Stimulated activated naive CD8-positive, alpha-beta T cell treated with anti-CD3 and anti-CD28 coated beads, Interleukin-15, Interleukin-2, amounts not matched to agents 100 ng/mL and 50 ng/mL, for 24 hours (primary cell): ENCODE results near the gene FBXO31.
A peak's percentile ranks its signal among the peaks of the same experiment; 100 is the strongest.
"Not testable (repeated sequence)": the region's sequence is repeated elsewhere in the genome, so short reads cannot be mapped to it uniquely, and the experiment has no call there.

Experiments used
- H3K27ac Mint-ChIP-seq: one replicate; pipeline ENCODE4 v1.8.0; 2021; ENCODE audit warnings: mild to moderate bottlenecking, mixed read lengths
- H3K27me3 Mint-ChIP-seq: one replicate; pipeline ENCODE4 v1.8.0; 2021; ENCODE audit warnings: mixed read lengths
- H3K36me3 Mint-ChIP-seq: one replicate; pipeline ENCODE4 v1.8.0; 2021; ENCODE audit warnings: low read depth, mixed read lengths
- H3K4me1 Mint-ChIP-seq: one replicate; pipeline ENCODE4 v1.8.0; 2021; ENCODE audit warnings: low read depth, mixed read lengths
- H3K4me3 Mint-ChIP-seq: one replicate; pipeline ENCODE4 v1.8.0; 2021; ENCODE audit warnings: mild to moderate bottlenecking, mixed read lengths
- H3K9me3 Mint-ChIP-seq: one replicate; pipeline ENCODE4 v1.8.0; 2021; ENCODE audit warnings: mixed read lengths

Gene FBXO31

DNA sequence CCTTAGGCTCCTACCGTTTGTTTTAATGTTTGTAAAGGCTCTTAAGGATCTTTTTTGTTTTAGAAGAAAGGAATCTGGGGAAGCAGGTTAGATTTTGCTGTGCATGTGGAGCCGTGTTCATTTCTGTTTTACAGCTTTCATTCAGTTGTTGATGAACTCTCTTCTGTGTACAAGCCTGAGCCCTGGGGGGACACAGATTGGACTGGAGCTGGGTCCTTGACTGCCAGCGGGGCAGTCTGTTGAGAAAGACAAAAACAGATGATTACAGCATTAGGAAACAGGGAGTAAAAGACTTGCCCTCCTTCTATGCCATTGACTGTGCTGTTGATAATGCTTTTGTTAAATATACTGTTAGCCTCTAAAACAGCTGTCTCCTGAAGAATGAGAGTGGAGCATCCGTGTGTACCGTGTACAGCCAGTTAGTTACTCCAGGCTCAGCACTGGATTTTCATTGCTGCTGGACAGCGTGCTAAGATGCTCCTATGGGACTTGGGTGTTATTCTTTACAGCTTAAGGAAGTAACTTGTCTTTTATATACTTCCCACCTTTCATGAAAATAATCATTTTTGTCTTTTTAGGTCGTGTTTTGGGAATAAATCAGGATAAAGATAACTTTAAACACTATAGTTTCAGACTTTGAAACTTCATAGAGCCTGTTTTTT is 11.7 kb upstream of the FBXO31 start:
- H3K27me3 Mint-ChIP-seq: no peaks in the 10 kb centered on the region
- peaks cover 30% of the 10 kb centered on the region for H3K36me3 Mint-ChIP-seq
- H3K4me3 Mint-ChIP-seq: no peak overlapping the region
- no peaks in the 10 kb centered on the region for H3K9me3 Mint-ChIP-seq
- peak overlapping the region; percentile 26 for H3K27ac Mint-ChIP-seq
- H3K4me1 Mint-ChIP-seq: peaks cover 50% of the 10 kb centered on the region

DNA sequence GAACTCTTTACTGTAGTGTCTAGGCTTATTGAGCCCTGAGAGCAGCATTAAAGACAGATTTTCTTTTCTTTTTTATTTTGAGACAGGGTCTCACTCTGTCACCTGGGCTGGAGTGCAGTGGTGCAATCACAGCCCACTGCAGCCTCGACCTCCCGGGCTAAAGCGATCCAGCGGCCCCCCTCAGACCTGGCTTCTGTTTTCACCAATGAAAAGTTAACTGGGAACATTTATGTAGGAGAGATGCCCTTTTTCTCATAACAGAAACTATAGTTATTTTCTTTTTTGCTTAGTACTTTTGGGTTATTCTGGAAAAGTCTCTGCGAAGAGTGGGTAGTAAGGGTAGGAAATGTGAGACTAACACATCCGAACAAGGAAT is 10.1 kb upstream of the FBXO31 start:
- H3K27me3 Mint-ChIP-seq: no peaks in the 10 kb centered on the region
- peaks cover 23% of the 10 kb centered on the region for H3K36me3 Mint-ChIP-seq
- peak overlapping the region; percentile 87 for H3K27ac Mint-ChIP-seq
- H3K4me3 Mint-ChIP-seq: peak overlapping the region; percentile 94
- H3K9me3 Mint-ChIP-seq: no peaks in the 10 kb centered on the region
- peaks cover 54% of the 10 kb centered on the region for H3K4me1 Mint-ChIP-seq

DNA sequence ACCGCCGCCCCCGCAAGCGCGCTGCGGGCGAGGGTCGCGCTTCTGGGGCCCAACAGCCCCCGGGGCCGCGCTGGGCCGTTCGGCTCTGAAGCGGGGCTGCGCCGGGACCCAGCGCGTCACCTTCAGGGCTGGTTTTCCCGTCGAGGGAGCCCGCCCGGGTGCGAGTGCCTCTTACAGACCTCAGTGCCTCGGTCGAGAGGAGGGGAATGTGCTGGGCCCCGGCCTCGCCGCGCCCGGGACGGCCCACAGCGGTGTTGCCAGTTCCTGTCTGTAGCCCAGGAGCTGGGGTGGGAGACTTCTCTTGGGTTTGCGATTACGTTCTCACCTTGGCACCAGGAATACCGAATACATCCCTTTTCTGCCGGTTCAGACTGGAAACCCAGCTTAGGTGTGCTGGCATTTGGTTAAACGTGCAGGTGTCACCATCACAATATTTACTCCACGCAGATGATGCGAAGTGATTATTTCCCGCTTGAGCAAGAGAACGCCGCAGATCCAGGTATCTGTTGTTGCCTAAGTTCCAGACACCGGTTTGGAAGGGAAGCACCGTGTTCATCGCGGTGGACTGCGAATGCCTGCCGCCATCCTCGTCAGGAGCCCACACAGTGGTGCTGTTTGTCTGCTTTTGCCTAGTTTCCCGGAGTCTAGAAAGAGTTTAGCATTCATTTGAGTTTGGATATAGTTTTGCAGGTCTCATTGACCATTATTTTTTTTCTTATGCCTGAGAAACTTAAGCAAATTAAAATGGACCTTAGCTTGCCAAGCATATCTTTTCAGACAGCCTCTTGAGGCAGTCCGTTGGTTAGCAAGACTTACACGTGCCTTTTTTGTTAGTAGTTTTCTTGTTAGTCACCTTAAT is 9.5 kb upstream of the FBXO31 start:
- peaks cover 56% of the 10 kb centered on the region for H3K4me1 Mint-ChIP-seq

DNA sequence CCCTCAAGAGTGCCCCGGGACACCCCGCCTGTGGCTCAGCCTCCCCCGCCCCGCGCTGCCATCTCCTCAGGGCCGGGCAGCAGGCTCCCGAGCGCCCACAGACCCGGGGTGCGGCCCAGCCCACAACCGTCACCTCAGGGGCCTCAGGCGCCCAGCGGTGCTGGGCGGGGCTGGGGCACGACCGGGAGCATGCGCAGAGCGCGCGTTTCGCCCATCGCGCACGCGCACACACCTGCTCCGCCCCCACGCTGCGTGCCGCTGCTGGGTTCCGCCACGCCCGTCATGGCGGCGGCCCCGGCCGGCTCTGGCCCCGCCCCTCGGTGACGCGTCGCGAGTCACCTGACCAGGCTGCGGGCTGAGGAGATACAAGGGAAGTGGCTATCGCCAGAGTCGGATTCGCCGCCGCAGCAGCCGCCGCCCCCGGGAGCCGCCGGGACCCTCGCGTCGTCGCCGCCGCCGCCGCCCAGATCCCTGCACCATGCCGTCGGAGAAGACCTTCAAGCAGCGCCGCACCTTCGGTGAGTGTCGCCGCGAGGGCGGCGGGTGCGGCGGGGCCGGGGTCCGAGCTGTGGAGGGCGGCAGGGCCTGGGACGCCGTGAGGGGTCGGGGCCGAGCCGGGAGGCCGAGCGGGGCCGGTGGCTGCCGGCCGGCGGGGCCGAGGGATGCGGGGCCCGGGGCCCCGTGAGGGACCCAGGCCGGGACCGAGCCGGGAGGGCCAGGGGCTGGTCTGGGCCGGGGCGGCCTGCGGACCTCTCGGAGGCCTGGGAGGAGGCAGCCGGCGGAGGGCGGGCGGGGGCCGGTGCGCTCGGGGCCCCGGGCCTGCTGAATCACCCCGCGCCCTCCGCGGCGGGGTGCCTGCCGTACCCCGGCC is 8.6 kb upstream of the FBXO31 start, which contains the start of gene MAP1LC3B:
MAP1LC3B (plus strand) TSS at position 387 of the 871 bp plus-strand sequence; CDS start at position 479, 92 bp downstream.
- Mint-ChIP-seq H3K9me3 (no peaks in the 10 kb centered on the region), H3K27me3 (no peaks in the 10 kb centered on the region), H3K4me3 (peak within 1 kb of the TSS; percentile 94), H3K4me1 (peaks cover 64% of the 10 kb centered on the region), H3K36me3 (peaks cover 19% of the 10 kb centered on the region), H3K27ac (peak within 1 kb of the TSS; percentile 94)

More for the DNA sequence above, 9.5 kb upstream of the FBXO31 start:
- H3K36me3 Mint-ChIP-seq: peaks cover 23% of the 10 kb centered on the region
- peak overlapping the region; percentile 87 for H3K27ac Mint-ChIP-seq
- peak overlapping the region; percentile 94 for H3K4me3 Mint-ChIP-seq
- H3K27me3 Mint-ChIP-seq: no peaks in the 10 kb centered on the region
- no peaks in the 10 kb centered on the region for H3K9me3 Mint-ChIP-seq

DNA sequence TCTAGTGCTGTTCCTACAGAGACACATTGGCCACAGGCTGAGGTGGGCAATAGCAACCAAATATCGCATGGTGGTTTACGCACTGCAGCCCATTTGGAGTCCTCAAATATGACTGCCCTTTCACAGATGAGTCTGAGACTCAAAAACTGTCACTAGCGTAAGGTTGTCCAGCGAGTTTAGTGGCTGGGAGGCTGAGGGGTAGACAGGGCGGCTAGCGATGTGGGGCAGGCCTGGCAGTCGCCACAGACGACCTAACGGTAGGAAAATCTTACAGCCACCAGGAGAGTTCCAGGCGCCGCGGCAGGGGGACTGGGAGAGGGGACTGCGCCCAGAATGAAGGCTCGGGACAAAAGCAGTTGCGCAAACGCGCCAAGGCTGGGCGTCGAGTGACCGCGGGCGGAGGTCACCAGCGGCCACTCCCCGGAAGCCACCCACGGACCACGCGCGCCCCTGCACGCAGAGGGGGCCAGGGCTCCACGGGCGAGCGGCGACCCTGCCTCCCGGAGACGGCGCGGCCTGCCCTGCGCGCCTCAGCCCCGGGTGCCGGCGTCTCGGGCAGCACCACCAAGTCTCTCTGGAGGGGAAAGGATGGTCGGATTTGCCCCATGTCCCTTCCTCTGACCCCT is 7.9 kb upstream of the FBXO31 start:
- Mint-ChIP-seq H3K27ac (peak overlapping the region; percentile 94), H3K4me3 (peak overlapping the region; percentile 84), H3K27me3 (no peaks in the 10 kb centered on the region), H3K36me3 (peaks cover 14% of the 10 kb centered on the region), H3K4me1 (peaks cover 65% of the 10 kb centered on the region), H3K9me3 (no peaks in the 10 kb centered on the region)

DNA sequence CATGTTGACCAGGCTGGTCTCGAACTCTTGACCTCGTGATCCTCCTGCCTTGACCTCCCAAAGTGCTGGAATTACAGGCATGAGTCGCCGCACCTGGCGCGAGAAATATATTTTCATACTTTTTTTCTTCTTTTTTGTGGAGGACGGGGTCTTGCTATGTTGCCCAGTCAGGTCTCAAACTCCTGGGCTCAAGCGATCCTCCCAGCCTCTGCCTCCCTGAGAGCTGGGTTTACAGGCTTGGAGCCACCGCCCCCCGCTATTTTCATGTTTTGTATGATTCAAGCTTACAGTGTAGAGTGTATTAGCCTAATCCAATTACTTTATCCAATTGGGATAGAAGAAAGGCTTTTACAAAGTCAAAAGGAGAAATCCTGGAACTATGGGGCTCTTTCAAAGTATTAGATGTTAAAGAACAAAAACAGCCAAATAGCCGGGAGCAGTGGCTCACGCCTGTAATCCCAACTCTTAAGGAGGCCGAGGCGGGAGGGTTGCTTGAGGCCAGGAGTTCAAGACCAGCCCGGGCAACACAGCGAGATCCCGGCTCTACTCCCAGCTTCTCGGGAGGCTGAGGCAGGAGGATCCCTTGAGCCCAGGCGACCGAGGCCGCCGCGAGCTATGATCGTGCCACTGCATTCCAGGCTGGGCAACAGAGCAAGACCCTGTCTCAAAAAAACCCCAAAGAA is 7.2 kb upstream of the FBXO31 start:
- peaks cover 68% of the 10 kb centered on the region for H3K4me1 Mint-ChIP-seq
- H3K36me3 Mint-ChIP-seq: peaks cover 12% of the 10 kb centered on the region
- H3K27ac Mint-ChIP-seq: peak overlapping the region; percentile 94
- peak overlapping the region; percentile 84 for H3K4me3 Mint-ChIP-seq
- no peaks in the 10 kb centered on the region for H3K9me3 Mint-ChIP-seq
- no peaks in the 10 kb centered on the region for H3K27me3 Mint-ChIP-seq

DNA sequence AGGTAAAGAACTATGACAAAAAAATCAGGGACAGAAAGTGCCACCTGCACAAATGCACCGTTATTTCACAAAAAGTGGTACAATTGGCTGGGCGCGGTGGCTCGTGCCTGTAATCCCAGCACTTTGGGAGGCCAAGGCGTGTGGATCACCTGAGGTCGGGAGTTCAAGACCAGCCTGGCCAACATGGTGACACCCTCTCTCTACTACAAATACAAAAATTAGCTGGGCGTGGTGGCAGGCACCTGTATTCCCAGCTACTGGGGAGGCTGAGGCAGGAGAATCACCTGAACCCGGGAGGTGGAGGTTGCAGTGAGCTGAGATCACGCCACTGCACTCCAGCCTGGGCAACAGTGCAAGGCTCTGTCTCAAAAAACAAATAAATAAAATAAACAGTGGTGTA is 6.3 kb upstream of the FBXO31 start:
- Mint-ChIP-seq H3K36me3 (peaks cover 12% of the 10 kb centered on the region), H3K27ac (peak overlapping the region; percentile 37), H3K4me1 (peaks cover 61% of the 10 kb centered on the region)
- H3K9me3 Mint-ChIP-seq, H3K4me3 Mint-ChIP-seq, H3K27me3 Mint-ChIP-seq: not testable (repeated sequence)

DNA sequence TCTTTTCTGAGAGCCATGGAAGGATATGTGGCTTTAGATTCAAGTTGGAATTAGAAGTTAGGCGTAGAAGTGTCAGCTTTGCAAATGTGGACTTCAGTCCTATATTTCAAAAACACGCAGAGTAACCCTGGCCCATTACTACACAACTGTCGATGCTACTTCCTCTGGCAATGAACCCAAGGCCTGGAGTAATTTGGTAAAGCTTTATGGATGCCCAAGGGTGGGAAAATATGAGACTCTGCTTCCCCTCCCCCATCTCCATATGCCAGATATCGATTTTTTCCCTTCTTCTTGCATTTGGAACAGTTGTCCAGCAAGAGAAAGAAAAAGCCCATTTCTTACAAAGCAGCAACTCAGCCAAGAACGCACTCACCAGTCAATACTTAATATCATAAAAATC is 5.7 kb upstream of the FBXO31 start:
- H3K27me3 Mint-ChIP-seq: no peaks in the 10 kb centered on the region

DNA sequence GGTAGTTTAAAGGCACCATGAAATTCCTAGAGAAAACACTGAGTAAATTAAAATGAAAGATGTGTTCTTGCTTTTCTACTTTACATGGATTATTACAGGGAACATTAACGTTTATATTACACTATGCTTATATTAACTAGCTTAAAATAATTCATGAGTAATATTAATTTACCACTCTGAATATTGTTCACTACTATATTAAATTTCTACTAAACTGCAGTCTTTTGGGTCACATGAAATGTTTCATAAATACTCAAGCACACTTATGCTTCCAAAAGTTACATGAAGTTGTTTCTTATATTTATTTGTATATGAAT is 5.2 kb upstream of the FBXO31 start:
- Mint-ChIP-seq H3K27ac (peak overlapping the region; percentile 94), H3K4me1 (peaks cover 59% of the 10 kb centered on the region), H3K27me3 (no peaks in the 10 kb centered on the region), H3K9me3 (no peaks in the 10 kb centered on the region), H3K36me3 (peaks cover 4% of the 10 kb centered on the region), H3K4me3 (peak overlapping the region; percentile 63)

More for the DNA sequence above, 5.7 kb upstream of the FBXO31 start:
- Mint-ChIP-seq H3K9me3 (no peaks in the 10 kb centered on the region), H3K4me3 (no peak overlapping the region), H3K4me1 (peaks cover 60% of the 10 kb centered on the region), H3K27ac (peak overlapping the region; percentile 37), H3K36me3 (peaks cover 7% of the 10 kb centered on the region)

DNA sequence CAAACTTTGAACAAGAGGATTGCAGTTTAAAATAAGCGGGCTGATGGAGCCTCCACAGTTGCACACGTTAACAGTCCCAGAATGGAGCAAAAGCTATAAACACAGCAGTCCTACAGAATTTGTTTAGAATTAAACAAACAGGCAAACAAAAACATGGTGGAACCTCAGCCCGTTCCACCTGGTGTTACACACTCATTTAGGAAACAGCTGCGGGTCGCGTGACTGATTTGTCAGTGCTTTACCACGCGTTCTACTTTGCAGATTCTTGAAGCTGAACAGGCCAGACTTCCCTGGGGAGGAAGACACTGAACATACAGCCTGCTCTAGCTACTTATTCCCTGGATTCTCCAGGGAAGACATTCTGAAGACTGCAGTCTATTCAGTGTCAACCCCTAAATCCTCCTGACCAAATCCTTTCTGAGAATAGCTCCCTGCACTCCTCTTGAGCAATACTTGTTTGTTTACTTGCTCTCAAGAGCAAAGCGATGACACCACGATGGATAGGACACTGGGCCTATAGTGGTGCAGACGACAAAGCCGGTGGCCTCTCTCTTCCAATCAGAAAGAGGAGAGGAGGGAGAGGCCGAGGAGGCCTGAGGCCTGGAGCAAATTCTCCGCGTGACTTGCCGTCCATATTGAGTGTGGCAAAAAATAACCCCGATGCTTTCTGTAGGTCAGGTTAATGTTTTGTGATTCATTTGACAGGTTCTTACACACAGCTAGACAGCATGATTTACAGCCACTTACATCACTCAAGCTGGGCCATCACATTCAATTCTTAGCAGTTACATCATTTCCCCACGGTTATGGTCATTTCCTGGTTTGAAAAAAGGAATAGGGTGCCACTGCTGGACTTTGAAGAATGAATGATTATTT is 4.6 kb upstream of the FBXO31 start:
- Mint-ChIP-seq H3K36me3 (peaks cover 2% of the 10 kb centered on the region), H3K4me1 (peaks cover 53% of the 10 kb centered on the region), H3K27me3 (no peaks in the 10 kb centered on the region), H3K4me3 (peak overlapping the region; percentile 63), H3K27ac (peak overlapping the region; percentile 94), H3K9me3 (no peaks in the 10 kb centered on the region)

DNA sequence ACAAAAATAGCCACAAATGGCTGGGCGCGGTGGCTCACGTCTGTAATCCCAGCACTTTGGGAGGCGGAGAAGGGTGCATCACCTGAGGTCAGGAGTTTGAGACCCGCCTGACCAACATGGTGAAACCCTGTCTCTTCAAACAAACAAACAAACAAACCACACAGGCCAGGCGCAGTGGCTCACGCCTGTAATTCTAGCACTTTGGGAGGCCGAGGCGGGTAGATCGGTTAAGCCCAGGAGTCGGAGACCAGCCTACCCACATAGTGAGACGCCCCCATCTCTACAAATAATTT is 1.2 kb upstream of the FBXO31 start:
- Mint-ChIP-seq H3K4me1 (peaks cover 70% of the 10 kb centered on the region), H3K36me3 (peaks cover 12% of the 10 kb centered on the region), H3K4me3 (peak overlapping the region; percentile 86)
- H3K9me3 Mint-ChIP-seq, H3K27ac Mint-ChIP-seq, H3K27me3 Mint-ChIP-seq: not testable (repeated sequence)

DNA sequence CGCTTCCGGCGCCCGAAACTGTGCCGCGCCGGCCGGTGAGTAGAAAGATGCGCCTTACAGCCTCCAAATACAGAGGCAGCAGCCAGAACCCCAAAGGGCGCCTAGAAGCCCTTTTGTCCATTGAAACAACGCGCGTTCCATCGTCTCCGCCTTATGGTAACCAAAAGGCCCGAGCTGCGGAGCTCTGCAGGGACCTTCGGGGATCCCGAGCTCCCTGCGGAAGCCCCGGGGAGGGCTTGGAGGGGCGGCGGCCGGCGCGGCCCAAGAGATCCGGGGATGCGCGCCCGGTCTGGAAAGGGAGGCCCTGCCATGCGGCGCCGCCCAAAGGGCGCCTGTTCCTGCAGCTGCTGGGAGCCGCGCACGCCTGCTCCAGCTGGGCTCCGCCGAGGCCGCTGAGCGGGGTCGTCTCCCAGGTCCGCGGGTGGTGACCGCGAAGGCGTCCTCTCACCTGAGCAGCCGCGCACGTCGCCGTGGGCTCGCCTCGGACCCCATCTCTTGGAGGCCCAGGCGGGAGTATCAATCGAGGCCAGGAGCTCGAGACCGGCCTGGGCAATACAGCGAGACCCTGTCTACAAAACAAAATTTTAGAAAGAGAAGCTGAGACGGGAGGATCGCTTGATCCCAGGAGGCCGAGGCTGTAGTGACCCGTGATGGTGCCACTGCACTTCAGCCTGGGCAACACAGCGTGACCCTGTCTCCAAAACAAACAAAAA is 742 bp upstream of the FBXO31 start:
- peak overlapping the region; percentile 86 for H3K4me3 Mint-ChIP-seq
- peaks cover 65% of the 10 kb centered on the region for H3K4me1 Mint-ChIP-seq
- H3K9me3 Mint-ChIP-seq: no peaks in the 10 kb centered on the region
- no peaks in the 10 kb centered on the region for H3K27me3 Mint-ChIP-seq
- H3K27ac Mint-ChIP-seq: peak overlapping the region; percentile 96
- peaks cover 12% of the 10 kb centered on the region for H3K36me3 Mint-ChIP-seq
